ENCODE results near the gene GINS2.

DNA sequence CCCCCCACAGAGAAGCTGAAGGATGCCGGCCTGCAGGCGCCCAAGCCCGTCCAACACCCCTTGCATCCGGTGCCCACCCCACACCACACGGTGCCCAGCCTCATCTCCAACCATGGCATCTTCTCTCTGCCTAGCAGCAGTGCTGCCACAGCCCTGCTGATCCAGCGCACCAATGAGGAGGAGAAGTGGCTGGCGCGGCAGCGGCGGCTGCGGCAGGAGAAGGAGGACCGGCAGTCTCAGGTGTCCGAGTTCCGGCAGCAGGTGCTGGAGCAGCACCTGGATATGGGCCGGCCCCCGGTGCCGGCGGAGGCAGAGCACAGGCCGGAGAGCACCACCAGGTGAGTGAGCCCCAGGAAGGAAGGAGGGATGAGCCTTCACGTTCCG, 31.5 kb downstream of the GINS2 start:
- TF ChIP-seq, protein P1, sequence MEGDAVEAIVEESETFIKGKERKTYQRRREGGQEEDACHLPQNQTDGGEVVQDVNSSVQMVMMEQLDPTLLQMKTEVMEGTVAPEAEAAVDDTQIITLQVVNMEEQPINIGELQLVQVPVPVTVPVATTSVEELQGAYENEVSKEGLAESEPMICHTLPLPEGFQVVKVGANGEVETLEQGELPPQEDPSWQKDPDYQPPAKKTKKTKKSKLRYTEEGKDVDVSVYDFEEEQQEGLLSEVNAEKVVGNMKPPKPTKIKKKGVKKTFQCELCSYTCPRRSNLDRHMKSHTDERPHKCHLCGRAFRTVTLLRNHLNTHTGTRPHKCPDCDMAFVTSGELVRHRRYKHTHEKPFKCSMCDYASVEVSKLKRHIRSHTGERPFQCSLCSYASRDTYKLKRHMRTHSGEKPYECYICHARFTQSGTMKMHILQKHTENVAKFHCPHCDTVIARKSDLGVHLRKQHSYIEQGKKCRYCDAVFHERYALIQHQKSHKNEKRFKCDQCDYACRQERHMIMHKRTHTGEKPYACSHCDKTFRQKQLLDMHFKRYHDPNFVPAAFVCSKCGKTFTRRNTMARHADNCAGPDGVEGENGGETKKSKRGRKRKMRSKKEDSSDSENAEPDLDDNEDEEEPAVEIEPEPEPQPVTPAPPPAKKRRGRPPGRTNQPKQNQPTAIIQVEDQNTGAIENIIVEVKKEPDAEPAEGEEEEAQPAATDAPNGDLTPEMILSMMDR (IDR thresholded peaks at IDR 0.05) = no peak
- no peak for TF ChIP-seq POLR2A (IDR thresholded peaks at IDR 0.05)

Data from adrenal gland (tissue), 5 donors.